Ascending aorta (tissue), 2 donors: ENCODE measurements around the gene MPHOSPH9. TPM values are rescaled to one million over a fixed set of nuclear protein-coding genes. Genes with fewer than 3 reads are reported as not detected.

Experiments used
- DNase-seq, 2 donors: peaks; one replicate each; pipeline ENCODE4 v3.0.0-alpha.2; 2019; ENCODE audit warnings: low spot score in 2 of 2
- H3K27ac ChIP-seq, 2 donors: fragments of 200-600 bp; sonication (generic); one replicate each; pipeline ENCODE4 v1.5.1; 2016 to 2017; ENCODE audit warnings: mild to moderate bottlenecking in 1 of 2
- H3K27me3 ChIP-seq: fragments of 200-600 bp; sonication (generic); one replicate; pipeline ENCODE4 v1.5.1; 2017
- H3K36me3 ChIP-seq, 2 donors: fragments of 200-600 bp; sonication (generic); one replicate each; pipeline ENCODE4 v1.5.1; 2016
- H3K4me1 ChIP-seq, 2 donors: fragments of 200-600 bp; sonication (generic); one replicate each; pipeline ENCODE4 v1.5.1; 2016 to 2017; ENCODE audit warnings: mild to moderate bottlenecking in 1 of 2
- H3K4me3 ChIP-seq, 2 donors: fragments of 200-600 bp; sonication (generic); one replicate each; pipeline ENCODE4 v1.5.1; 2016 to 2017; ENCODE audit warnings: mild to moderate bottlenecking in 1 of 2
- H3K9me3 ChIP-seq, 2 donors: fragments of 200-600 bp; sonication (generic); one replicate each; pipeline ENCODE4 v1.5.1; 2016
- intact Hi-C: fragments of 100-400 bp; cut with DNase I; formaldehyde crosslinking; loops from one replicate; pipeline ENCODE4 v1.15.1; 2023
- total RNA-seq: library from RNA; depleted of rRNA; stranded (reverse); fragments of >200 nt; gene quantifications from one replicate; pipeline ENCODE4 v1.1.0, GENCODE V29; 2016
- TF ChIP-seq, protein P1 (sequence below), 3 experiments: fragments of 200-600 bp in 2 of 3; fragments of 450-650 bp in 1 of 3; sonication (generic) in 2 of 3; IDR thresholded peaks; one replicate each; pipeline ENCODE4 v1.5.1; 2016 to 2019; ENCODE audit warnings: antibody characterized with exemption in 3 of 3, mild to moderate bottlenecking in 1 of 3, moderate library complexity in 1 of 3

Gene MPHOSPH9
- total RNA-seq, 1 donor from 2014 or later, result 21.6 TPM

DNA sequence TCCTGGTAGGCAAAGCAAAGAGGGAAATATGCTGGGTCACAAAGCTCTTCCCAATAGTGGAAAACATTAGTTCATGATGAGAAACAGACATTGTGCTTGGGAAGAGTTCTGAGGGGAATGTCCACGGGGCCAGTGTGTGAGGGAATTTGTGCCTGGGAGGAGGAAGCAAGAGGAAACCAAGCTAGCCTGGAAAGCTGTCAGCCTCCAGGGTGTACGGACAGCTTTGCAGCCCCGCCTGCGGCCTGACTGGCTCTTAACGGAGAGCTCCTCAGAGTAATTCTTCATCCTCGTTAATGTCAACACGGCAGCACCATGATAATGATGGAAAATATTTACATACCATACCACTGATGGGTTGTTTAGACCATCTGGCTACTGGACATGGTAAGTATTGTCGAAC lies 114.4 kb downstream of the MPHOSPH9 start:
- Histone ChIP-seq H3K27ac (no peak overlapping the region), H3K9me3 (no peaks in the 10 kb centered on the region), H3K36me3 (no peaks in the 10 kb centered on the region), H3K27me3 (no peaks in the 10 kb centered on the region), H3K4me3 (no peak overlapping the region), H3K4me1 (peaks cover 8 to 20% of the 10 kb centered on the region in 2 donors)
- intact Hi-C loops, result no loop called here
- DNase-seq, result no peak
- TF ChIP-seq, protein P1, sequence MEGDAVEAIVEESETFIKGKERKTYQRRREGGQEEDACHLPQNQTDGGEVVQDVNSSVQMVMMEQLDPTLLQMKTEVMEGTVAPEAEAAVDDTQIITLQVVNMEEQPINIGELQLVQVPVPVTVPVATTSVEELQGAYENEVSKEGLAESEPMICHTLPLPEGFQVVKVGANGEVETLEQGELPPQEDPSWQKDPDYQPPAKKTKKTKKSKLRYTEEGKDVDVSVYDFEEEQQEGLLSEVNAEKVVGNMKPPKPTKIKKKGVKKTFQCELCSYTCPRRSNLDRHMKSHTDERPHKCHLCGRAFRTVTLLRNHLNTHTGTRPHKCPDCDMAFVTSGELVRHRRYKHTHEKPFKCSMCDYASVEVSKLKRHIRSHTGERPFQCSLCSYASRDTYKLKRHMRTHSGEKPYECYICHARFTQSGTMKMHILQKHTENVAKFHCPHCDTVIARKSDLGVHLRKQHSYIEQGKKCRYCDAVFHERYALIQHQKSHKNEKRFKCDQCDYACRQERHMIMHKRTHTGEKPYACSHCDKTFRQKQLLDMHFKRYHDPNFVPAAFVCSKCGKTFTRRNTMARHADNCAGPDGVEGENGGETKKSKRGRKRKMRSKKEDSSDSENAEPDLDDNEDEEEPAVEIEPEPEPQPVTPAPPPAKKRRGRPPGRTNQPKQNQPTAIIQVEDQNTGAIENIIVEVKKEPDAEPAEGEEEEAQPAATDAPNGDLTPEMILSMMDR (IDR thresholded peaks at IDR 0.05), result no peak

DNA sequence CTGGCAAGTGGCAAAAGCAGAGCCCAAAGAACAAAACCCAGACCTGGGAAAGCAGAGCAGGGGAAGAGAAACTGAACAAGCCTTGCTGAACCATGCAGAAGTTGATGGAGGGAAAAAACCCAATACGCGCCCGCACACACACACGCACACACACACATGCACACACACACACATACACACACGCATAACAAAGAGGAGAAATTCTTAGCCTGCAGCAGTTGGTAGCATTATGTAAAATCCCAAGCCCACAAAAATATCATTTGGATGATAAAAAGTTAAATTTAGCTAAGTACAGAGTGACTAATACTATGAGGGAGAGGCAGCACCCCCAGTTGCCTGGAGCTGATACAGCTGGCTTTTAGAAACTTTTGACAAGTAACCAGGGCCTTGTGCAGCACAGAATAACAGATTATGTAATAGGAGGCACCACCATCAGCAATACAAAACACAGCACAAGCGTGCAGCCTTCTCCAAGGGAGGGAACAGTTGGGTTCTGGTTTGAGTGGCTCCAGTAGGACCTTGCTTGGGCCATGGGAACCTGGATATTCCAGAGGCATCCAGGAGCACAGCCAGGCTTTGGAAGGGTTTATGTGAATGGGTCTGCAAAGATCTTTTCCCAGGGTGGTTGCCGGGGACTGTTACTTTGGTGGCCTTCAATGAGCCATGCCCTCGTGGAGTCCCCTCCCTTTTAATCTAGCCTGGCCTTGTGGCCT lies 117.4 kb downstream of the MPHOSPH9 start:
- Histone ChIP-seq H3K27ac (peak overlapping the region; percentile 61 to 70), H3K36me3 (no peaks in the 10 kb centered on the region), H3K4me3 (peak overlapping the region in 1 of 2 donors; percentile 26), H3K27me3 (no peaks in the 10 kb centered on the region), H3K9me3 (no peaks in the 10 kb centered on the region), H3K4me1 (peaks cover 8 to 22% of the 10 kb centered on the region in 2 donors)
- TF ChIP-seq, protein P1 (IDR thresholded peaks at IDR 0.05), result no peak
- peak; percentile 51 to 88 for DNase-seq
- intact Hi-C loops, result loop anchor here (1.0 to 2.0 kb wide), 3 partner anchors 21 to 53 kb away; partner anchors contain the start of gene PITPNM2

DNA sequence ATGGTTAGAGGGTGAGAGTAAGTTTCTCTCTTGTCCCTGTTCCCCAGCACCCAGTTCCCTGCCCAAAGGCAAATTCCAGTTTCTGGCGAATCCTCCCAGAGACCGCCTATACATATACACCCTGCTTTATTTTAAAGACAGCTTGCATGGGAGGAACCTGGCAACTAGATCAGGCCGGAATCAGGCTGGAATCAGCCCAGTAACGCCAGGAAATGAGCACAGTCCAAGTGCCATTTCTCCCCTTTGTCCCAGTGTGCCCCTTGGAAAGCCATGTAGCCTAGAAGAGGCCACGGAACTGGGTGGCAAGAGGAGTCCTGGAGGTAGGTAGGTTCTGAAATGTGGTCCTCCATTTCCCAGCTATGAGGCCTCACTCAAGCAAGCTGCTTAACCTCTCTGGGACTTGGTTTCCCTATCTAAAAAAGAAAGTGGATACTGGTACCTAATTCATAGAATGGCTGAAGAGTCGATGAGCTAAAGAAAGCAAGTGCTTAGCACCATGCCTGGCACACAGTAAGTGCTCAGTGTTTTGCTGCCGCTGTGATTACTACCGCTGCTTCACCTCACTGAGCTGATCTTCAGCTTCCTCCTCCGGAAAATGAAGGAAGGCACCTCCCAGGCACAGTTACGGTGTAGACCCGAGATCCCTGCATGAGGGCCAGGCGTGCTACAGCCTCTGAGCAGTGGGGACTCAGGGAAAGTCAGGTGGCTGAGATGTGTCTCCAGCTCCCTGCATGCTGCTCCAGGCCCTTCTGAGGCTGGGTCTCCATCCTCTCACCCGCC lies 118.4 kb downstream of the MPHOSPH9 start:
- TF ChIP-seq, protein P1 (IDR thresholded peaks at IDR 0.05), result no peak
- H3K9me3 ChIP-seq, result no peaks in the 10 kb centered on the region
- no peaks in the 10 kb centered on the region for H3K36me3 ChIP-seq
- no peak for DNase-seq
- peak overlapping the region; percentile 61 to 70 for H3K27ac ChIP-seq
- intact Hi-C loops, result loop anchor here (1.0 to 2.0 kb wide), 3 partner anchors 20 to 52 kb away; partner anchors contain the start of gene PITPNM2
- peaks cover 12 to 23% of the 10 kb centered on the region in 2 donors for H3K4me1 ChIP-seq
- no peak overlapping the region for H3K4me3 ChIP-seq
- no peaks in the 10 kb centered on the region for H3K27me3 ChIP-seq

DNA sequence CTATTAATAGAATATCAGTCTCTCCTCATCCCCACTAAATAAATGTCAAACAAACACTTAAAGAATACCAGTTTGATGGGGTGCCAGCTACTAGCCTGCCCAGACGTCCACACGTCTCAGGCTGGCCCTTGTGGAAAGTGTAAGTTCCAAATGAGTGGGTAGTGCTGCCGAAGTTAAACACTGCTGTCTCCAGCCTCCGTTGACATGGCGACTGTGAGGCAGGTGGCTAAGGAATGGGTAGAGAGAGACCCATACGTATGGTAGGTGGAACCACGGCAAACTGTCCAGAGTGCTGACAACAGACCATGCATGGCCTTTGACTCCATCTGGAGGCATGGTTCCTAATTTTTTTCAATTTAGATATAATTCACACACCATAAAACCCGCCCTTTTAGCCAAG lies 119.9 kb downstream of the MPHOSPH9 start:
- no peak overlapping the region for H3K27ac ChIP-seq
- DNase-seq, result no peak
- H3K4me3 ChIP-seq, result no peak overlapping the region
- TF ChIP-seq, protein P1 (IDR thresholded peaks at IDR 0.05), result no peak
- peaks cover 18 to 29% of the 10 kb centered on the region in 2 donors for H3K4me1 ChIP-seq
- no peaks in the 10 kb centered on the region for H3K9me3 ChIP-seq
- no peaks in the 10 kb centered on the region for H3K27me3 ChIP-seq
- intact Hi-C loops, result no loop called here
- H3K36me3 ChIP-seq, result no peaks in the 10 kb centered on the region

DNA sequence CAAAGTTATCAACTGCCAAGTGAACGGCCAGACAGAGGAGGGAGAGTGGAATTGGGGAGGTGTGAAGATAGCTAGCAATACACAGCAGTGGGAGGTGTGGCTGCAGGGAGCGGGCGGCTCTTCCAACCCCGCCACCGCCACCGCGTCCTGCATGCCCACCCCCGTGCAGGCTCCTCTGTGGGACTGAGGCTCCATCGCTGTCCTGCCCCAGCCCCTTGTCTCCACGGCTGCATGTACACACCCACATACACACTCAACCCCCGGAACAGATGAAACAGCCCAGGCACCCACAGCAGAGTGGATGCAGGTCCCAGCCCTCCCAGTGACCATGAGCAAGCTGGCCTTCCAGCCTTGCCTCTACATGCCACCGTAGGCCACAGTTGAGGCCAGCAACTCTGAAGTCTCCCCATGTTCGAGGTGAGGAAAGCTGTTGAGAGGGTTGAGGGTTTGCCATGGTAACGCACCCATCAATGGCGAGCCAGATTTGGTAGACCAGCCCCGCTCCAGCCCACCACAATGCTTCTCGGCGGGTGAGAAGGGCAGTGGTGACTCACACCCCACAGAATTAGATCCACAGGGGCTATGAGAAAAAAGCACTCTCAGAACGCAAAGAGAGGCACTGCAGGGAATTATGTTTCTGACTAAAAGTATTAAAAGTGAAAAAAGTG lies 121.3 kb downstream of the MPHOSPH9 start:
- no peak for DNase-seq
- Histone ChIP-seq H3K27me3 (no peaks in the 10 kb centered on the region), H3K36me3 (no peaks in the 10 kb centered on the region), H3K9me3 (no peaks in the 10 kb centered on the region), H3K4me1 (peaks cover 18 to 29% of the 10 kb centered on the region in 2 donors), H3K27ac (no peak overlapping the region), H3K4me3 (no peak overlapping the region)
- TF ChIP-seq, protein P1 (IDR thresholded peaks at IDR 0.05), result no peak
- intact Hi-C loops, result no loop called here
